HEK293 (cell line): ENCODE results near the gene DEPDC5.

Source experiments
- CTCF ChIA-PET: fragments of 350-600 bp; formaldehyde crosslinking; extraction: SDS; loops from one replicate; lab custom pipeline; 2021; ENCODE audit warnings: antibody characterized with exemption; lab: Yijun Ruan, JAX
- POLR2A ChIA-PET: fragments of 300-600 bp; formaldehyde crosslinking; extraction: SDS; loops from one replicate; lab custom pipeline; 2020; ENCODE audit warnings: antibody characterized with exemption, inconsistent platforms; lab: Yijun Ruan, JAX
- H3K27ac ChIP-seq: fragments of 200-500 bp; sonication (Bioruptor generic); 2 replicates; pipeline ENCODE4 v1.5.1; 2014; ENCODE audit warnings: low read depth, low read length, control low read depth, inconsistent platforms; ENCODE audit errors: extremely low read depth
- H3K36me3 ChIP-seq, 2 experiments: fragments of 200-500 bp in 1 of 2; sonication (Bioruptor generic) in 1 of 2; 1 replicate in 1 of 2; 2 replicates in 1 of 2; pipeline ENCODE4 v1.5.1; 2014 to 2017; ENCODE audit warnings: inconsistent platforms in 2 of 2, low read length in 2 of 2; ENCODE audit not compliant: control insufficient read depth in 2 of 2, insufficient read depth in 1 of 2
- H3K4me1 ChIP-seq: fragments of 200-500 bp; sonication (Bioruptor generic); 2 replicates; pipeline ENCODE4 v1.5.1; 2014; ENCODE audit warnings: mild to moderate bottlenecking, low read length, inconsistent platforms; ENCODE audit not compliant: control insufficient read depth, insufficient read depth
- H3K4me3 ChIP-seq: 2 replicates; pipeline ENCODE4 v1.5.1; 2011; ENCODE audit warnings: low read depth, mild to moderate bottlenecking, control low read depth, low read length, moderate library complexity
- H3K9me3 ChIP-seq: fragments of 200-500 bp; sonication (Bioruptor generic); 2 replicates; pipeline ENCODE4 v1.5.1; 2014; ENCODE audit warnings: low read depth, low read length, inconsistent platforms; ENCODE audit not compliant: control insufficient read depth, insufficient read depth
- ATF2 ChIP-seq: fragments of 450-650 bp; formaldehyde crosslinking; IDR thresholded peaks from 2 replicates; pipeline ENCODE4 v1.5.1; 2016; ENCODE audit warnings: missing biosample characterization, missing genetic modification characterization, low read depth
- KLF17 ChIP-seq: fragments of 450-650 bp; formaldehyde crosslinking; IDR thresholded peaks from 2 replicates; pipeline ENCODE4 v1.5.1; 2016; ENCODE audit warnings: missing biosample characterization, missing genetic modification characterization
- PBX3 ChIP-seq: sonication (generic); formaldehyde crosslinking; IDR thresholded peaks from 2 replicates; pipeline ENCODE4 v1.8.1; 2022; ENCODE audit warnings: mild to moderate bottlenecking, moderate library complexity, missing genetic modification reagents
- REPIN1 ChIP-seq: fragments of 450-650 bp; formaldehyde crosslinking; IDR thresholded peaks from 2 replicates; pipeline ENCODE4 v1.5.1; 2017; ENCODE audit warnings: missing biosample characterization, missing genetic modification characterization, low read depth
- REST ChIP-seq: fragments of 450-650 bp; formaldehyde crosslinking; IDR thresholded peaks from 2 replicates; pipeline ENCODE4 v1.5.1; 2016; ENCODE audit warnings: missing biosample characterization, missing genetic modification characterization
- ZFP37 ChIP-seq: fragments of 450-650 bp; formaldehyde crosslinking; IDR thresholded peaks from 2 replicates; pipeline ENCODE4 v1.5.1; 2016; ENCODE audit warnings: missing biosample characterization, missing genetic modification characterization
- ZNF148 ChIP-seq: fragments of 450-650 bp; formaldehyde crosslinking; IDR thresholded peaks from 2 replicates; pipeline ENCODE4 v1.5.0; 2017; ENCODE audit warnings: missing biosample characterization, missing genetic modification characterization, borderline replicate concordance
- ZNF19 ChIP-seq: fragments of 450-650 bp; formaldehyde crosslinking; IDR thresholded peaks from 2 replicates; pipeline ENCODE4; 2016; ENCODE audit warnings: missing biosample characterization, missing genetic modification characterization, low read depth
- ZNF266 ChIP-seq: fragments of 450-650 bp; formaldehyde crosslinking; IDR thresholded peaks from 2 replicates; pipeline ENCODE4 v1.5.1; 2016; ENCODE audit warnings: missing biosample characterization, missing genetic modification characterization, low read depth
- ZNF37A ChIP-seq: fragments of 450-650 bp; IDR thresholded peaks from 2 replicates; pipeline ENCODE4 v1.5.1; 2018; ENCODE audit warnings: missing biosample characterization, missing genetic modification characterization
- ZNF433 ChIP-seq: fragments of 450-650 bp; formaldehyde crosslinking; IDR thresholded peaks from 2 replicates; pipeline ENCODE4 v1.5.1; 2016; ENCODE audit warnings: missing biosample characterization, missing genetic modification characterization, low read depth
- ZNF473 ChIP-seq: fragments of 450-650 bp; formaldehyde crosslinking; IDR thresholded peaks from 2 replicates; pipeline ENCODE4 v1.5.1; 2017; ENCODE audit warnings: missing biosample characterization, missing genetic modification characterization
- ZNF488 ChIP-seq: fragments of 450-650 bp; formaldehyde crosslinking; IDR thresholded peaks from 2 replicates; pipeline ENCODE4 v1.5.1; 2016; ENCODE audit warnings: missing biosample characterization, missing genetic modification characterization
- ZNF549 ChIP-seq: fragments of 450-650 bp; IDR thresholded peaks from 2 replicates; pipeline ENCODE4 v1.5.1; 2018; ENCODE audit warnings: missing biosample characterization, missing genetic modification characterization, mild to moderate bottlenecking, inconsistent platforms, moderate library complexity
- ZNF585B ChIP-seq: fragments of 450-650 bp; formaldehyde crosslinking; IDR thresholded peaks from 2 replicates; pipeline ENCODE4 v1.5.1; 2016; ENCODE audit warnings: missing biosample characterization, missing genetic modification characterization
- ZNF776 ChIP-seq: fragments of 450-650 bp; formaldehyde crosslinking; IDR thresholded peaks from 2 replicates; pipeline ENCODE4 v1.5.0; 2017; ENCODE audit warnings: missing biosample characterization, missing genetic modification characterization, borderline replicate concordance
- ZNF785 ChIP-seq: fragments of 450-650 bp; formaldehyde crosslinking; IDR thresholded peaks from 2 replicates; pipeline ENCODE4 v1.5.1; 2016; ENCODE audit warnings: missing biosample characterization, missing genetic modification characterization
- ZNF837 ChIP-seq: fragments of 450-650 bp; formaldehyde crosslinking; IDR thresholded peaks from 2 replicates; pipeline ENCODE4 v1.5.1; 2016; ENCODE audit warnings: missing biosample characterization, missing genetic modification characterization
- ZSCAN18 ChIP-seq: fragments of 450-650 bp; formaldehyde crosslinking; IDR thresholded peaks from 2 replicates; pipeline ENCODE4 v1.5.1; 2016; ENCODE audit warnings: missing biosample characterization, missing genetic modification characterization

DEPDC5 gene

GRCh38 chr22:31743871-31744270 lies 9.9 kb upstream of the DEPDC5 start (continued):
- TF ChIP-seq REST (tag by site-specific recombination): no peak
- TF ChIP-seq ZNF837 (tag by site-specific recombination): no peak
- no peak for TF ChIP-seq ZNF585B

GRCh38 chr22:31747441-31747840 lies 6.4 kb upstream of the DEPDC5 start:
- Histone ChIP-seq H3K4me3 (no peak overlapping the region), H3K36me3 (peaks cover 9 to 12% of the 10 kb centered on the region in 2 experiments), H3K9me3 (no peaks in the 10 kb centered on the region), H3K4me1 (peaks cover 10% of the 10 kb centered on the region; the same call in 1 of the 2 replicates), H3K27ac (no peak overlapping the region)
- ChIA-PET POLR2A (interaction anchor here (0.7 kb wide), 1 partner anchor 36 kb away, joined by 3 read pairs; no protein-coding TSS in a partner anchor), CTCF (interaction anchor here (0.6 to 0.7 kb wide), 2 partner anchors 295 to 337 kb away, joined by 3 read pairs; no protein-coding TSS in a partner anchor)
- TF ChIP-seq ZFP37 (tag by site-specific recombination) (no peak), ATF2 (tag by site-specific recombination) (no peak), ZNF19 (no peak), ZNF37A (tag by site-specific recombination) (no peak), ZNF266 (no peak), ZNF785 (tag by site-specific recombination) (no peak), REPIN1 (no peak), ZNF433 (tag by site-specific recombination) (no peak), ZNF776 (tag by site-specific recombination) (no peak), ZNF488 (tag by site-specific recombination) (no peak), ZNF549 (tag by site-specific recombination) (no peak), ZSCAN18 (no peak), ZNF148 (tag by site-specific recombination) (no peak), KLF17 (tag by site-specific recombination) (no peak), ZNF473 (tag by site-specific recombination) (no peak), PBX3 (CRISPR knock-in tag) (no peak)
